Right lobe of liver (tissue), 6 donors: ENCODE results near the gene BCAP29. TPM values are rescaled to one million over a fixed set of nuclear protein-coding genes. Genes with fewer than 3 reads are reported as not detected.
"Not testable (repeated sequence)": the region's sequence is repeated elsewhere in the genome, so short reads cannot be mapped to it uniquely, and the experiment has no call there.

Source experiments
- ATAC-seq, 4 donors: fragments of 200-7000 bp; cut with Tn5 transposase; one replicate each; pipeline ENCODE4 v1.9.1; 2020; ENCODE audit warnings: mild to moderate bottlenecking in 4 of 4, moderate library complexity in 4 of 4
- DNase-seq, 3 donors: peaks; one replicate each; pipeline ENCODE4 v3.0.0-alpha.2; 2020
- H3K27ac ChIP-seq, 3 donors: fragments of 200-600 bp; one replicate each; pipeline ENCODE4 v1.8.0; 2022
- H3K27me3 ChIP-seq, 2 donors: fragments of 200-600 bp; one replicate each; pipeline ENCODE4 v1.8.0; 2022
- H3K36me3 ChIP-seq, 4 donors: fragments of 200-600 bp; sonication (generic) in 1 of 4; one replicate each; pipeline versions ENCODE4 v1.5.1 to v1.8.0; 2017 to 2022; ENCODE audit warnings: control low read depth in 1 of 4
- H3K4me1 ChIP-seq, 4 donors: fragments of 200-600 bp; sonication (generic) in 1 of 4; one replicate each; pipeline versions ENCODE4 v1.5.1 to v1.8.0; 2017 to 2022; ENCODE audit warnings: control low read depth in 1 of 4
- H3K4me3 ChIP-seq, 3 donors: fragments of 200-600 bp; one replicate each; pipeline ENCODE4 v1.8.0; 2022
- H3K9me3 ChIP-seq, 4 donors: fragments of 200-600 bp; sonication (generic) in 1 of 4; one replicate each; pipeline versions ENCODE4 v1.5.1 to v1.8.0; 2017 to 2022; ENCODE audit warnings: control low read depth in 1 of 4
- CTCF ChIP-seq, 4 donors: fragments of 200-600 bp in 3 of 4; fragments of 450-650 bp in 1 of 4; IDR thresholded peaks; one replicate each; pipeline versions ENCODE4 v1.5.1 to v1.8.0; 2016 to 2022; ENCODE audit warnings: antibody characterized with exemption in 4 of 4, mild to moderate bottlenecking in 2 of 4
- POLR2A ChIP-seq: fragments of 450-650 bp; IDR thresholded peaks from one replicate; pipeline ENCODE4 v1.6.1; 2017; ENCODE audit warnings: antibody characterized with exemption, mild to moderate bottlenecking
- WGBS: methylation state at CpG from one replicate; pipeline ENCODE4 v1.1.6; 2018; ENCODE audit warnings: low coverage, low lambda C conversion rate; ENCODE audit not compliant: insufficient coverage; ENCODE audit errors: missing lambda C conversion rate; 5-methylcytosine and 5-hydroxymethylcytosine counted together
- intact Hi-C, 2 donors: fragments of 100-400 bp; cut with DNase I; formaldehyde crosslinking; loops; one replicate each; pipeline versions ENCODE4 v1.11.2 to v1.14.1; 2022
- total RNA-seq, 6 experiments: library from RNA; depleted of rRNA in 2 of 6; stranded (reverse); fragments of >200 nt in 2 of 6; fragmentation: NEBNext Ultra II Directional in 3 of 6; extraction: Animal tissue kit (Norgen Biotek cat#: 25700) in 3 of 6; gene quantifications; one replicate each; pipeline versions ENCODE4 v1.1.0 to v1.2.4, GENCODE V29; 2016 to 2023
- donor health status: DM: no; HTN: yes; CAD: no.
- donor health status: DM: no; HTN: no; CAD: no.
- donor health status: DM: no; HTN: no; CAD: no.
- donor health status: DM: no; HTN: yes; CAD: no.
- donor health status: DM: no; HTN: yes; CAD: no.

Gene BCAP29
- total RNA-seq, 6 experiments from 2014 or later = 26.2 to 59.5 (median 31.0) TPM

DNA sequence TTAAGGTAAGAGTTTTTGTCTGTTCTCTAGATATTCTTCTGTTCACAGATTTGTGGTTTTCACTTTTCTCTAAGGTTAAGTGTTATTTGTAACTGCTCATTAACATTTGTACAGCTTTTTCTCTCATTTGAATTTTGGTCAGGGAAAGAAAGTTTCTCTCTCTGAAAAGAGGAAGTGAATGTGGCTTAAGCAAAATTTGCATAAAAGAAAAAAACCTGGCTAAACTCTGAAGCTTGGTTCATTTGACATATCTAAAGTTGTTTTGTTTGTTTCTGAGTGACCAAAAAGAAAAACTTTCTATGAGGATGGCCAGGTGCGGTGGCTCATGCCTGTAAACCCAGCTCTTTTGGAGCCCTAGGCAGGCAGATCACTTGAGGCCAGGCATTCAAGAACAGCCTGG is 58.5 kb downstream of the BCAP29 start:
- H3K36me3 ChIP-seq = no peaks in the 10 kb centered on the region
- H3K4me3 ChIP-seq = no peak overlapping the region
- intact Hi-C loops = no loop called here
- WGBS = 63% methylated on average over 1 of the region's 1 CpG
- DNase-seq (no peak), ATAC-seq (no peak)
- no peak overlapping the region for H3K27ac ChIP-seq
- no peaks in the 10 kb centered on the region for H3K27me3 ChIP-seq
- TF ChIP-seq CTCF (IDR thresholded peaks at IDR 0.05) = no peak
- no peak for TF ChIP-seq POLR2A
- no peaks in the 10 kb centered on the region for H3K9me3 ChIP-seq
- H3K4me1 ChIP-seq = no peaks in the 10 kb centered on the region

- WGBS = 85% methylated on average over 1 of the region's 2 CpGs
- H3K36me3 ChIP-seq, intact Hi-C loops, H3K27me3 ChIP-seq, ATAC-seq, DNase-seq, H3K4me3 ChIP-seq, H3K27ac ChIP-seq, H3K4me1 ChIP-seq, H3K9me3 ChIP-seq: not testable (repeated sequence)
Measured at GRCh38 chr7:107639070-107639469, 59.0 kb downstream of the BCAP29 start.

DNA sequence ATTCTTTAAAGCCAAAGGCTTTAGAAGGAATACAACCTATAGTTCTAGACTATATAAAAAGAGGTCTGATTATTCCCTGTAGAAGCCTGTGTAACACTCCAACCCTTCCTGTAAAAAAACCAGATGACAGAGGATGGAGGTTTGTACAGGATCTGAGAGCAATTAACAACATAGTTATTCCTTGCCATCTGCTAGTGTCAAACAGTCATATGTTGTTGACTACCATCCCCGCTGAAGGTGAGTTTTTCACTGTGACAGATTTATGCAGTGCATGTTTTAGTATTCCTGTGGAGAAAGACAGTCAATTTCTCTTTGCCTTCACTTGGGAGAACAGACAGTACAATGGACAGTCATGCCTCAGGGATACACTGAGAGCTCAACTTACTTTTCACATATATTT is 61.6 kb downstream of the BCAP29 start:
- TF ChIP-seq POLR2A (no peak), CTCF (IDR thresholded peaks at IDR 0.05) (no peak)
- WGBS = 67% methylated on average over 1 of the region's 1 CpG
- Histone ChIP-seq H3K4me3 (no peak overlapping the region), H3K27ac (no peak overlapping the region), H3K4me1 (no peaks in the 10 kb centered on the region), H3K27me3 (no peaks in the 10 kb centered on the region), H3K36me3 (no peaks in the 10 kb centered on the region), H3K9me3 (no peaks in the 10 kb centered on the region)
- no peak for ATAC-seq
- DNase-seq = no peak
- intact Hi-C loops = no loop called here

- H3K36me3 ChIP-seq = no peaks in the 10 kb centered on the region
- no peak for DNase-seq
- TF ChIP-seq POLR2A (no peak), CTCF (IDR thresholded peaks at IDR 0.05) (no peak)
- no peaks in the 10 kb centered on the region for H3K9me3 ChIP-seq
- ATAC-seq = no peak
- no peak overlapping the region for H3K27ac ChIP-seq
- no peaks in the 10 kb centered on the region for H3K4me1 ChIP-seq
- intact Hi-C loops = no loop called here
- no peak overlapping the region for H3K4me3 ChIP-seq
- no peaks in the 10 kb centered on the region for H3K27me3 ChIP-seq
- WGBS = 35% methylated on average over 2 of the region's 4 CpGs
Measured at GRCh38 chr7:107642501-107642900, 62.5 kb downstream of the BCAP29 start.

GRCh38 chr7:107643407-107643806 is 63.4 kb downstream of the BCAP29 start:
- Histone ChIP-seq H3K27ac (no peak overlapping the region), H3K4me3 (no peak overlapping the region), H3K4me1 (no peaks in the 10 kb centered on the region), H3K36me3 (no peaks in the 10 kb centered on the region), H3K9me3 (no peaks in the 10 kb centered on the region), H3K27me3 (no peaks in the 10 kb centered on the region)
- no peak for ATAC-seq
- WGBS = 40% methylated on average over 1 of the region's 1 CpG
- DNase-seq = no peak
- intact Hi-C loops = no loop called here
- TF ChIP-seq POLR2A (no peak), CTCF (IDR thresholded peaks at IDR 0.05) (no peak)
